ENCODE data around the gene RCOR2. TPM values are rescaled to one million over a fixed set of nuclear protein-coding genes. Genes with fewer than 3 reads are reported as not detected.

The RCOR2 gene
- total RNA-seq, 6 experiments from 2014 or later = 0.15 TPM; not detected in 5

DNA sequence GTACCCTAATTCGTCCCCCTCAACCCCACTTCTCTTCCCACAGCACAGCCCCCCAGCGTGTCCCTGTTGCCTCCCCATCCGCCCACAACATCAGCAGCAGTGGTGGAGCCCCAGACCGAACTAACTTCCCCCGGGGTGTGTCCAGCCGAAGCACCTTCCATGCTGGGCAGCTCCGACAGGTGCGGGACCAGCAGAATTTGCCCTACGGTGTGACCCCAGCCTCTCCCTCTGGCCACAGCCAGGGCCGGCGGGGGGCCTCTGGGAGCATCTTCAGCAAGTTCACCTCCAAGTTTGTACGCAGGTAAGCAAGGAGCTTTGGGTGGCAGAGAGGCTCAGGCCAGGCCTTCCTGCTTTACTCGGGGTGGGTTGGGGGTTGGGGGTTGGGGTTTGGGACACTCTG, 12.2 kb downstream of the RCOR2 start:
- no peaks in the 10 kb centered on the region for H3K9me3 ChIP-seq
- ATAC-seq (no peak), DNase-seq (no peak)
- TF ChIP-seq, protein P1, sequence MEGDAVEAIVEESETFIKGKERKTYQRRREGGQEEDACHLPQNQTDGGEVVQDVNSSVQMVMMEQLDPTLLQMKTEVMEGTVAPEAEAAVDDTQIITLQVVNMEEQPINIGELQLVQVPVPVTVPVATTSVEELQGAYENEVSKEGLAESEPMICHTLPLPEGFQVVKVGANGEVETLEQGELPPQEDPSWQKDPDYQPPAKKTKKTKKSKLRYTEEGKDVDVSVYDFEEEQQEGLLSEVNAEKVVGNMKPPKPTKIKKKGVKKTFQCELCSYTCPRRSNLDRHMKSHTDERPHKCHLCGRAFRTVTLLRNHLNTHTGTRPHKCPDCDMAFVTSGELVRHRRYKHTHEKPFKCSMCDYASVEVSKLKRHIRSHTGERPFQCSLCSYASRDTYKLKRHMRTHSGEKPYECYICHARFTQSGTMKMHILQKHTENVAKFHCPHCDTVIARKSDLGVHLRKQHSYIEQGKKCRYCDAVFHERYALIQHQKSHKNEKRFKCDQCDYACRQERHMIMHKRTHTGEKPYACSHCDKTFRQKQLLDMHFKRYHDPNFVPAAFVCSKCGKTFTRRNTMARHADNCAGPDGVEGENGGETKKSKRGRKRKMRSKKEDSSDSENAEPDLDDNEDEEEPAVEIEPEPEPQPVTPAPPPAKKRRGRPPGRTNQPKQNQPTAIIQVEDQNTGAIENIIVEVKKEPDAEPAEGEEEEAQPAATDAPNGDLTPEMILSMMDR (IDR thresholded peaks at IDR 0.05) = no peak
- TF ChIP-seq POLR2A (IDR thresholded peaks at IDR 0.05) = no peak
- H3K27me3 ChIP-seq = no peaks in the 10 kb centered on the region
- H3K27ac ChIP-seq = no peak overlapping the region
- 91% methylated on average over 10 of the region's 13 CpGs for WGBS (ENCODE audit: insufficient coverage, low coverage, low lambda C conversion rate, missing lambda C conversion rate)
- H3K4me1 ChIP-seq = no peaks in the 10 kb centered on the region
- H3K36me3 ChIP-seq = peaks cover 2 to 62% (median 38%) of the 10 kb centered on the region in 4 donors
- H3K4me3 ChIP-seq = no peak overlapping the region
- intact Hi-C loops (cut with DNase I) = loop anchor here in 1 of 2 donors (5.0 kb wide), 1 partner anchor 67 kb away; the partner anchor contains the start of gene MARK2

GRCh38 chr11:63903884-63904283, 13.1 kb downstream of the RCOR2 start:
- H3K27ac ChIP-seq = no peak overlapping the region
- 92% methylated on average over 11 of the region's 14 CpGs for WGBS (ENCODE audit: insufficient coverage, low coverage, low lambda C conversion rate, missing lambda C conversion rate)
- no peaks in the 10 kb centered on the region for H3K27me3 ChIP-seq
- intact Hi-C loops (cut with DNase I) = no loop called here
- no peak for ATAC-seq
- no peak overlapping the region for H3K4me3 ChIP-seq
- H3K36me3 ChIP-seq = peaks cover 8 to 70% (median 44%) of the 10 kb centered on the region in 4 donors
- no peak for TF ChIP-seq POLR2A (IDR thresholded peaks at IDR 0.05)
- TF ChIP-seq, protein P1 (IDR thresholded peaks at IDR 0.05) = no peak
- no peak for DNase-seq
- no peaks in the 10 kb centered on the region for H3K9me3 ChIP-seq
- no peaks in the 10 kb centered on the region for H3K4me1 ChIP-seq

GRCh38 chr11:63901660-63902059, 15.3 kb downstream of the RCOR2 start:
- Histone ChIP-seq H3K9me3 (no peaks in the 10 kb centered on the region), H3K4me3 (no peak overlapping the region), H3K4me1 (no peaks in the 10 kb centered on the region), H3K36me3 (peaks cover 8 to 83% (median 55%) of the 10 kb centered on the region in 4 donors), H3K27ac (no peak overlapping the region), H3K27me3 (no peaks in the 10 kb centered on the region)
- intact Hi-C loops (cut with DNase I) = no loop called here
- DNase-seq = no peak
- 71% methylated on average over 2 of the region's 3 CpGs for WGBS (ENCODE audit: insufficient coverage, low coverage, low lambda C conversion rate, missing lambda C conversion rate)
- TF ChIP-seq, protein P1 (IDR thresholded peaks at IDR 0.05) = no peak
- TF ChIP-seq POLR2A (IDR thresholded peaks at IDR 0.05) = no peak
- ATAC-seq = no peak

- intact Hi-C loops (cut with DNase I) = no loop called here
- no peak for ATAC-seq
- peaks cover 8 to 65% (median 42%) of the 10 kb centered on the region in 4 donors for H3K36me3 ChIP-seq
- DNase-seq = no peak
- no peaks in the 10 kb centered on the region for H3K4me1 ChIP-seq
- 91% methylated on average over 6 of the region's 10 CpGs for WGBS (ENCODE audit: insufficient coverage, low coverage, low lambda C conversion rate, missing lambda C conversion rate)
- no peak overlapping the region for H3K27ac ChIP-seq
- H3K4me3 ChIP-seq = no peak overlapping the region
- no peaks in the 10 kb centered on the region for H3K27me3 ChIP-seq
- TF ChIP-seq, protein P1 (IDR thresholded peaks at IDR 0.05) = no peak
- TF ChIP-seq POLR2A (IDR thresholded peaks at IDR 0.05) = no peak
- no peaks in the 10 kb centered on the region for H3K9me3 ChIP-seq
Measured at GRCh38 chr11:63897459-63898146, 19.4 kb downstream of the RCOR2 start.

Measured in right lobe of liver (tissue), 6 donors.